GM12892 (cell line): ENCODE data around the gene TMA16.
"Not testable (repeated sequence)": the region's sequence is repeated elsewhere in the genome, so short reads cannot be mapped to it uniquely, and the experiment has no call there.

Source experiments
- DNase-seq: peaks from one replicate; pipeline ENCODE4 v3.0.0; 2011; ENCODE audit not compliant: insufficient read length
- FAIRE-seq: peaks from 2 replicates; lab custom pipeline; 2011; peaks lifted over from hg19 to GRCh38; lab: Jason Lieb, UNC
- POLR2A ChIP-seq: IDR thresholded peaks from 2 replicates; pipeline ENCODE4 v1.6.1; 2011; ENCODE audit warnings: low read depth, low read length, control low read depth
- POLR2AphosphoS5 ChIP-seq: IDR thresholded peaks from 2 replicates; pipeline ENCODE4 v1.6.1; 2011; ENCODE audit warnings: low read depth, low read length, control low read depth
- TAF1 ChIP-seq: IDR thresholded peaks from 2 replicates; pipeline ENCODE4 v1.6.1; 2011; ENCODE audit warnings: low read depth, mild to moderate bottlenecking, control low read depth, low read length, borderline replicate concordance

The TMA16 gene

DNA sequence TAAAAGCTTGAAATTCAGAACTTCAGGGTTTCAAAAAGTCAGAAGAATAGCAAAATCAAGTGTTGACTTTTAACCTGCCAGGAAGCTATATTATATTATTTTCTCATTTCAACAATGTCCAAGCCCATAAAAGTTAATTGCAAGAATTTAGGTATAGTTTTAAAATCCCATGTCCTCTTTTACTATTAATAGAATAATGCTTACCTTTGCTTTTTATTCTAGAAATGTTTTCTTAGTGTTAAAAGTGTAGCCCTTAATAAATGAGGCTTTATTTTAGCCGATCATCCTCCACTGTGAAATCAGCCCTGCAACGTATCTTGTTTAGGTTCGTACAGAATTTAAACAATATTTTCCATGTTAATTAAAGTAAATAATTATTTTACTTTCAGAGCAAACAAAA lies 31.5 kb downstream of the TMA16 start:
- FAIRE-seq, result no peak
- TF ChIP-seq POLR2AphosphoS5 (no peak), TAF1 (no peak), POLR2A (no peak)
- no peak for DNase-seq

DNA sequence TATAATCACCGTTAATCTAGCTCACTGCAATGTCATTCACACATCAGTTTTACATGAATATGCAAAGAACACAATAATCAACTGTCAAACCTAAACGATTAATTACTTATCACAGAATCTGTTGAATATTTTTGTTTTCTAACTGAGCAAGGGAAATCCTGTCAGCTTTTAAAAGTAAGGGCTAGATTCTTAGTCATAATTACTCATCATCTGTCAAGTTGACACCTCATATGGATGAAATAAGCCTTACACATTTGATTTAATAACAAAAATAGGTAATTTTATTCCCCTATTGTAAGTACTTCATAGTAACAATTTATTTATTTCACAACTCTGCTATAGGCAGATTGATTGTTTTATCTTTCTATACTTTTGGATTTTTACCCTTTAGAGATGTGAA lies 32.7 kb downstream of the TMA16 start:
- DNase-seq, result no peak
- TF ChIP-seq POLR2A, result no peak
- no peak for TF ChIP-seq TAF1
- TF ChIP-seq POLR2AphosphoS5, result no peak
- no peak for FAIRE-seq

DNA sequence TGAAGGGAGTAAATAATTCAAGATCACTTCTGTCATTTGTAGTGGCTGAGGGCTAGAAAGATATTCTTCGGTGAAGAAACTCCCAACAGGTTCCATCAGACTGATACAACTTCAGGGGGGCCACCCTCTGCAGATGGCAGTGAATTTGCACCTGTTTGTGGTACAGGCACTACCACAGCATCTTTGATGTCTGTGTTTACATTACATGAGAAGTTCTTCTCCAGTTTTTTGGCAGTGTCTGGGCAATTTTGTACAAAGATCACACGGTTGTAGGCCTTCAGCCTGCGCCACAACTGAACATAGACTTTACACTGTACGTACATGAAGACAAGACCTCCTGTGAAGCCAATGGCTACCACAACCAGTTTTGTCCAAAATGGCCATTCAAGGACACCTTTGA lies 34.2 kb downstream of the TMA16 start:
- no peak for FAIRE-seq
- DNase-seq, result no peak
- TF ChIP-seq POLR2AphosphoS5, result no peak

DNA sequence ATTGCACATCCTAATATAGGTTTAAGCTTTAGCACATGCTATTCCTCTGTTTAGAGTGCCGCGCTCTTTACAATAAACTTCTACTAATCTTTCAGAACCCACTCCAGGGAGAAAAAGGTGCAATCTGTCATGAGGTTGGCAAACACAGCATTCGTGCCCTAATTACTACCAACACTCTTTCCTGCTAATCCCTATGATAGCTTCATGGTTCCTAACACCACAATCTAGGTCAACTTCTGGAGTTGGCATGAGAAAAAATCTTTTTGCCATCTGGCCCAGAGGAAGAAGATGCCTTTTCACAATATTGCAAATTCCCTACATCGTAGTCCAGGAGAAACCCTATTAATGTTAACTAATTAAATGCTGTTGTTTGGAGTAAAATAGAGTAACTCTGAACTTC lies 39.6 kb downstream of the TMA16 start:
- DNase-seq, result no peak
- no peak for FAIRE-seq
- no peak for TF ChIP-seq POLR2A
- no peak for TF ChIP-seq TAF1
- no peak for TF ChIP-seq POLR2AphosphoS5

DNA sequence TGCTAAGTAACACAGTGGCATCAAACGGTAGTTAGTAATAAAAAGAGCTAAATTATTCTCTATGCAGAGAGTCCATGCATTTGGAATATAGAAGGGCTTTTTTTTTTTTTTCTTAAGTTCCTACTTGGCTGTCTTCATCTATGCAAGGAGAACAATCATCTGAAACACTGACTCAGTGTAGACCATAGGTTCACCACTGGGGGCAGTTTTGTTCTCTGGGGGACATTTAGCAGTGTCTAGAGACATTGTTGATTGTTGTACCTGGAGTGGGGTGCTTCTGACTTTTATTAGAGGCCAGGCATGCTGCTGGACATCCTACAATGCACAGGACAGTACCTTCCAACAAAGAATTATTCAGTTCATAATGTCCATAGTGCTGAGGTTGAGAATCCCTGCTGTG lies 41.2 kb downstream of the TMA16 start:
- no peak for FAIRE-seq
- no peak for TF ChIP-seq POLR2AphosphoS5
- no peak for TF ChIP-seq TAF1
- TF ChIP-seq POLR2A, result no peak

DNA sequence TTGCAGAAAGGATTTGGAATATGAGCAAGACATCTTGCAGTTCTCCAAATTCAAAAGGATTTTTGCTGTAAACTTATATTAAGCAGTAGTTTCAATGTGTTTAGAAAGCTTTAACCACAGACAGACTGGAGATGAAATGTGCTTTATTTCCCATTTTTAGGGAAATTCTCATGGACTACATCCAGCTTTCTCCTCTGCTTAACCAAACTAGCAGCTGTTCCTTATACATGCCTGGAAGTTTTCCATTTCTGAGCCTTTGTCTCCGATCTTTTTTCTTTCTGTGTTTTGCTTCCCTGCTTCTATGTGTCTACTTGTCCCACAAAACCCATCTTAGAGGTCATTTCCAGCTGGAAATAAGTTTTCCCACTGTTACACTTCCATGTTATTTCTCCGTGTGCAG lies 41.6 kb downstream of the TMA16 start:
- no peak for DNase-seq
- FAIRE-seq, result no peak
- TF ChIP-seq POLR2AphosphoS5, result no peak
- no peak for TF ChIP-seq TAF1
- no peak for TF ChIP-seq POLR2A

More for the DNA sequence above, 41.2 kb downstream of the TMA16 start:
- no peak for DNase-seq

DNA sequence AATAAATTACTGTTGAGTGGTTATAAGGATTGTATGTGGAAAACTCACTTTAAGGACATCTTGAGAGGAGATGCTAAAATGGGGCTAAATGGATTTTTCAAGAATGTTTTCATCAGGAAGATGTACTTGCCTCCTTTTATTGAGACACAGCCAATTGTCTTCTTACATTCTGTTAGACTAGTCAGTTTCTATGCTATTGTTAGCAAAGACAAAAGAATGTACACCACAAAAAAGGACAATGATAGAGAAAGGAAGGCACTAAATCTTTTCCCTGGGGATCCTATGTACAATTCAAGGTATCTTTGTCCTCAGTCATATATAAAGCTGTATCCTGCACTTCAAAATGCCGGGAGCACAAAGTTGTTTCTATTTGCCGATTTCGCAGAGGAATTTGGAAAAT lies 42.6 kb downstream of the TMA16 start:
- FAIRE-seq, result no peak
- no peak for DNase-seq
- no peak for TF ChIP-seq POLR2AphosphoS5
- no peak for TF ChIP-seq TAF1
- no peak for TF ChIP-seq POLR2A

DNA sequence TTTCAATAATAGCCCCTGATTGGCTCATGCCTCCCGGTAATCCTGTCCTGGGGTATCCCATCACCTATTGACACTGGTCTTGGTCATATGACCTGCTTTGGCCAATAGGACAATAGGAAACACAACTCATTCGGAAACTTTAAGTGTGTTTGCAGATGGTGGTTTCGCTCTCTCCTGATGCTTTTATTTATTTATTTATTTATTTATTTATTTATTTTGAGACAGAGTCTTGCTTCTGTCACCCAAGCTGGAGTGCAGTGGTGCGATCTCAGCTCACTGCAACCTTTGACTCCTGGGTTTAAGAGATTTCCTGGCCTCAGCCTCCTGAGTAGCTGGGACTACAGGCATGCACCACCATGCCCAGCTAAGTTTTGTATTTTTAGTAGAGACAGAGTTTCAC lies 44.3 kb downstream of the TMA16 start:
- DNase-seq, FAIRE-seq: not testable (repeated sequence)

DNA sequence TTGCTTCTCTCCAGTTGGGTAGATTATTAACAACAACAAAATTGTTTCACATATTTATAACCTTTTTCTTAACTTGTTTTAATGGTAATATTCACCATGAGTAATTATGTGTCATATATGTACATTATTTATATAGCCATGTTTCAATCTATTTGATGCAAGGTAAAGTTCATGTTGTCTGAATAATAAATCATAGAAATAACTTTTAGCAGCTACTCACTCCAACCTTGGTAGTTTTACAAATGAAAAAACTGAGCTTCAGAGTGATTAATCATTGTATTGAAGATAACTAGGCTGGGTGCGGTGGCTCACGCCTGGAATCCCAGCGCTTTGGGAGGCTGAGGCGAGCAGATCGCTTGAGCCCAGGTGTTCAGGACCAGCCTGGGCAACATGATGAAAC lies 46.0 kb downstream of the TMA16 start:
- no peak for FAIRE-seq
- no peak for DNase-seq

DNA sequence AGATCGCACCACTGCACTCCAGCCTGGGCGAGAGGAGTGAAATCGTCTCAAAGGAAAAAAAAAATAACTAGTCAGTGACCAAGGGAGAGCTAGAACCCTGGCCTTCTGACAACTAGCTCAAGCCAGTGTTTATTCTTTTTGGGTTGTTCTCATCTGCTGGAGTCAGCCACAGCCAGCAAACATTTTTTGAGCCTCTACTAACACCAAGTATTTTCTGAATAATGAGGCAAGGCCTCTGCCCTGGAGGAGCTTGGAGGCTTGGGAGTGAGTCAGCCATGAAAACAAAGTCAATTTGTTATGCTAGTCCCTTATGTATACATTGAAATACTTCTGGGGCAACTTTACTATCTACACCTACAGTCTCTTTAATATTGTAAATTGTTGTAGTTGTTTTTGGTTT lies 46.5 kb downstream of the TMA16 start:
- FAIRE-seq, result no peak
- TF ChIP-seq TAF1, result no peak
- no peak for TF ChIP-seq POLR2A
- TF ChIP-seq POLR2AphosphoS5, result no peak
- no peak for DNase-seq

More for the DNA sequence above, 46.0 kb downstream of the TMA16 start:
- no peak for TF ChIP-seq POLR2A
- no peak for TF ChIP-seq POLR2AphosphoS5
- TF ChIP-seq TAF1, result no peak

DNA sequence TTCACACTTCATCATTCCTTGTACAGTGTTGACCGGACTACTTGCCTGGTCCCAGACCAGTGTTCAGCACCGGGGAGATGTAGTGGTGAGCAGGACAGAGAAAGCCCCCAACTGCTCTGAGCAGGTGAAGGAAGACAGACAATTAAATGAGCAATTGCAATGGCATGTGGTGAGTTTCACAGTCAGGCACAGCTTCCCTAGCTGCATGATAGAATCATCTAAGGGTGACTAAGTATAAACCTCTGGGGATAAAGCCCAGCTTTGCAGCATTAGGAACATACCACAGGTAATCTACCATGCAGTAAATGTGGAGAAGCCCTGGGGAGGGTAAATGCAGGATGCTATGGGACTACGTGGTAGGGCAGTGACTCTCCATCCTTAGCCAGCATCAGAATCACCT lies 47.8 kb downstream of the TMA16 start:
- DNase-seq, result no peak
- TF ChIP-seq POLR2AphosphoS5, result no peak
- no peak for TF ChIP-seq TAF1
- no peak for TF ChIP-seq POLR2A
- no peak for FAIRE-seq

DNA sequence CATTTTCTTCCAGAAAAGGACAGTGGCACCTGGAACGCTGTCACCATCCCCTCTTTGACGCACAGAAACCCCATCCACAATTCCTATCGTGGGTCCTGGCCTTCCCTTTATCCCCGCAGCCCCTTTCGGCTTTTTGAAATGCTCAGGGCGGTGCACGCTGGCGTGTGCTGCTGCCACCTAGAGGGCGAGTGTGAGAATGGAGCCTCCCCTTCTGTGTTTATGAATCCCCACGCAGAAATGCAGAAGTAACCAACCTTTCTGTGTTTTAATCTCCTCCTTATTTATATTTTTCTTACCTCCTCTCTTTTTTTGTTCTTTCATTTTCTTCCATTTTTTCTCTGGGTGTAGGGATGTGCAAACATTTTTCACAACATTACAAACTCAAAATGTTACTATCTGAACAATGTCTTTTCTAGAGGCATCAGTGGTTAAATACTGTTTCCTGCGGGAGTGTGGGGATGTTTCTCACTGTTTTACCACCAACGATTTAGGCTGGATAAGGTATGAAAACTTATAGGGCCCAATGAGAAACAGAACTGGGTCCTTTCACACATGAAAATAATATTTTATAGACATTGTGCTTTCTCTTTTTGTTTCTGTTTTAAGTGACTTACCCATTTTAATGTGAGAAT lies 50.0 kb downstream of the TMA16 start:
- FAIRE-seq (peak; percentile 92), DNase-seq (peak; percentile 34)
- TF ChIP-seq TAF1, result no peak
- TF ChIP-seq POLR2AphosphoS5, result no peak
- no peak for TF ChIP-seq POLR2A

DNA sequence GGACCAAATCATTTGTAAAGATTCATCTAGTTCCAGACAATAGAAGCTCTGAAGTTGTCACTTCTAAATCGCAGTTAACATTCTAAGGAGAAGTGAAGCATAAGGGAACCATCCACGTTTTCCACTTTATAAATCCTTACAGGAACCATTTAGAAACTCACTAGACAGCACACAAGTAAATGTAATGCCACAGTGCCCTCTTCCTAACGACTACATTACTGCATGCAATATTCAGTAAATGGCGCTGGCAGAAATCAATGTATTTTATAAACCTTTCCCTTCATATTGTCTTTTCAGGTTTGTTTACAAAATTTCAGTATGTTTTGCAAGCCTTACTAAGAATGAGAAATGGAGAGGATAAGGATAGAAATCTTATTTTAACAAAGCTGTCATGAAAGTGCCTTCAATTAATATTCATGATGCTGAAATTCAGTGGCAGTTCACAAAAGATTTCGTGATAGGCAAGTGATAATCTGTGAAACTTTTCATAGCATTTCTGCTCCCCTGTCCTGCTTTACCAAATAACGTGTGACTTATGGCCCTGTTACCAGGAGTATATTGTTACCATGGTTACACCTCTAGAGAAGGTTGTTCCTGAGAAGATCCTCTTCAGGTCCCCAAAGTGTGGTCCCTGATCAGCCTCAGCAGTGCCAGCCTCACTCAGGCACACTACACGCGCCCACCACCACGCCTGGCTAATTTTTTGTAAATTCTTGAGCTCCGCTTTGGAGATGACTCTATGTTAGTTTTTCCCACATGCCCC lies 54.2 kb downstream of the TMA16 start:
- FAIRE-seq (peak; percentile 87), DNase-seq (no peak)
- TF ChIP-seq POLR2A (no peak), TAF1 (no peak), POLR2AphosphoS5 (no peak)

DNA sequence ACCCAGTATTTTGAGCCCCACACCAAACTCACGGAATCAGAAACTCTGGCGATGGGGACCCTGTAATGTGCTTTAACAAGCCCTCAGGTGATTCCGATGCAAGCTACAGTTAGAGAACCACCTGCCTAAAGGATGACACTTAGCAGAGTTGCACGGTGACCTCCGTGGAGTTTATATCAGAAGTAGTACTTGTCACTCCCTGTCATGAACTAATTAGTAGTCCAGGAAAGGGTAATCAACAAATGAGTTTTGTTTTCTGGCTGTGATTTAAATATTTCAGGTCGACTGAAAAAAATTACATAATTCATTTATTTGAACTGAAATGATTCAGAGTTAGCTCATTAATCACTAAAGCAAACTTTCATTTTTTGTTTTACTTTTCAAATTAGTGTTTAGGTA lies 56.4 kb downstream of the TMA16 start:
- no peak for TF ChIP-seq TAF1
- no peak for TF ChIP-seq POLR2A
- TF ChIP-seq POLR2AphosphoS5, result no peak
- FAIRE-seq (no peak), DNase-seq (no peak)
